OCI-LY1 (cell line): ENCODE measurements around the gene TBCD.

Source experiments
- H2AFZ ChIP-seq: fragments of 200-600 bp; sonication (generic), shearing (Covaris generic); 2 replicates; pipeline ENCODE4 v1.6.0; 2014; ENCODE audit warnings: antibody characterized with exemption, mild to moderate bottlenecking, low read length
- H3F3A ChIP-seq: fragments of 200-600 bp; sonication (generic), shearing (Covaris generic); 2 replicates; pipeline ENCODE4 v1.6.0; 2014; ENCODE audit warnings: mild to moderate bottlenecking, antibody characterized with exemption, low read length, moderate library complexity; ENCODE audit not compliant: insufficient read depth
- H3K27ac ChIP-seq: fragments of 200-600 bp; sonication (generic); 2 replicates; pipeline ENCODE4 v1.5.1; 2014; ENCODE audit warnings: low read length, mixed run types, mild to moderate bottlenecking, low read depth; ENCODE audit not compliant: poor library complexity, severe bottlenecking
- H3K27me3 ChIP-seq: fragments of 200-600 bp; sonication (generic); 2 replicates; pipeline ENCODE4 v1.6.0; 2014; ENCODE audit warnings: antibody characterized with exemption, mild to moderate bottlenecking, low read length, moderate library complexity; ENCODE audit not compliant: insufficient read depth
- H3K36me3 ChIP-seq: fragments of 200-600 bp; sonication (generic); 2 replicates; pipeline ENCODE4 v1.6.1; 2014; ENCODE audit warnings: mild to moderate bottlenecking, antibody characterized with exemption, low read length, moderate library complexity, mixed read lengths; ENCODE audit not compliant: insufficient read depth
- H3K4me1 ChIP-seq: fragments of 200-600 bp; sonication (generic); 2 replicates; pipeline ENCODE4 v1.5.1; 2014; ENCODE audit warnings: mild to moderate bottlenecking, low read length, moderate library complexity; ENCODE audit not compliant: insufficient read depth, severe bottlenecking
- H3K4me2 ChIP-seq: fragments of 200-600 bp; sonication (generic), shearing (Covaris generic); 2 replicates; pipeline ENCODE4 v1.6.1; 2014; ENCODE audit warnings: low read length
- H3K4me3 ChIP-seq: fragments of 200-600 bp; sonication (generic); 2 replicates; pipeline ENCODE4 v1.5.1; 2014; ENCODE audit warnings: low read length, low read depth, mild to moderate bottlenecking, mixed read lengths; ENCODE audit not compliant: poor library complexity, severe bottlenecking
- H3K79me2 ChIP-seq: fragments of 200-600 bp; shearing (Covaris generic); 2 replicates; pipeline ENCODE4 v1.6.1; 2016; ENCODE audit warnings: mixed run types, low read length, mixed read lengths; ENCODE audit not compliant: insufficient read depth
- H3K9ac ChIP-seq: fragments of 200-600 bp; sonication (generic), shearing (Covaris generic); 2 replicates; pipeline ENCODE4 v1.6.1; 2014; ENCODE audit warnings: mild to moderate bottlenecking, low read length, mixed read lengths
- H3K9me2 ChIP-seq: fragments of 200-600 bp; sonication (generic), shearing (Covaris generic); 2 replicates; pipeline ENCODE4 v1.6.1; 2014; ENCODE audit warnings: low read depth, mild to moderate bottlenecking, low read length, mixed read lengths
- H3K9me3 ChIP-seq: fragments of 200-600 bp; shearing (Covaris generic); 2 replicates; pipeline ENCODE4 v1.6.1; 2014; ENCODE audit warnings: low read length, mixed read lengths
- H4K20me1 ChIP-seq: fragments of 200-600 bp; sonication (generic), shearing (Covaris generic); 2 replicates; pipeline ENCODE4 v1.6.0; 2016; ENCODE audit warnings: mild to moderate bottlenecking, low read length; ENCODE audit not compliant: insufficient read depth
- CTCF ChIP-seq: fragments of 200-600 bp; sonication (generic), shearing (Covaris generic); IDR thresholded peaks from 2 replicates; pipeline ENCODE4 v1.5.1; 2017; ENCODE audit warnings: mild to moderate bottlenecking, antibody characterized with exemption, low read length, moderate library complexity, mixed read lengths
- EZH2 ChIP-seq: fragments of 200-600 bp; sonication (generic), shearing (Covaris generic); IDR thresholded peaks from 2 replicates; pipeline ENCODE4 v1.8.0; 2017; ENCODE audit warnings: borderline replicate concordance, mixed run types, mild to moderate bottlenecking, antibody characterized with exemption, low read length, moderate library complexity, mixed read lengths

TBCD gene

GRCh38 chr17:82964851-82965341, 213.0 kb downstream of the TBCD start:
- Histone ChIP-seq H4K20me1 (no peaks in the 10 kb centered on the region), H3K27ac (peak overlapping the region; percentile 93), H2AFZ (no peak overlapping the region), H3K4me1 (peaks cover 62% of the 10 kb centered on the region), H3K79me2 (no peaks in the 10 kb centered on the region), H3K9me2 (no peaks in the 10 kb centered on the region), H3K9me3 (no peaks in the 10 kb centered on the region), H3K9ac (no peak overlapping the region), H3K27me3 (no peaks in the 10 kb centered on the region), H3K36me3 (no peaks in the 10 kb centered on the region), H3K4me3 (no peak overlapping the region), H3K4me2 (no peak overlapping the region), H3F3A (no peaks in the 10 kb centered on the region; the same call in 1 of the 2 replicates)
- no peak for TF ChIP-seq CTCF
- no peak for TF ChIP-seq EZH2

GRCh38 chr17:82965371-82965770, 213.5 kb downstream of the TBCD start:
- Histone ChIP-seq H4K20me1 (no peaks in the 10 kb centered on the region), H3K27ac (peak overlapping the region; percentile 93), H3K36me3 (no peaks in the 10 kb centered on the region), H3F3A (no peaks in the 10 kb centered on the region; the same call in 1 of the 2 replicates), H3K9me2 (no peaks in the 10 kb centered on the region), H3K4me2 (no peak overlapping the region), H3K9me3 (no peaks in the 10 kb centered on the region), H3K79me2 (no peaks in the 10 kb centered on the region), H3K4me3 (no peak overlapping the region), H2AFZ (no peak overlapping the region), H3K9ac (no peak overlapping the region), H3K27me3 (no peaks in the 10 kb centered on the region), H3K4me1 (peaks cover 67% of the 10 kb centered on the region)
- TF ChIP-seq CTCF (no peak), EZH2 (no peak)

DNA sequence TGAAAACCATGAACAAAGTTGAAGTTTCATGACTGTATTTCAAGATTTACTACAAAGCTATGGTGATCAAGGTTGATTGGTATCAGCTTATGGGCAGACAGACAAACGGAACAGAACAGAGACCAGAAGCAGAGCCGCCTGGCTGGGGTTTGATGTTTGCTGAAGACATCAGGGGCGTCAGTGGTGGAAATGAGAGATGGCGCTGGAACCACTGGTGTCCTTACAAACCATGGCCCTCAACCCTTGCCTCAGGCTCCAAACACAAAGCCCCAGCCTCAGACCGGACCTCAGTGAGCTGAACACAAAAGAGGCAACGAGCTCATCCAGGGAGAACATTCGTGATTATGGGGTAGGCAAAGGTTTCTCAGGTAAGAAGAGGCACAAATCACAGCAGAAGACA, 214.6 kb downstream of the TBCD start:
- no peak overlapping the region; the same call in 1 of the 2 replicates for H3K4me2 ChIP-seq
- no peaks in the 10 kb centered on the region for H4K20me1 ChIP-seq
- TF ChIP-seq EZH2 (no peak), CTCF (no peak)
- no peaks in the 10 kb centered on the region; the same call in 1 of the 2 replicates for H3F3A ChIP-seq
- peaks cover 67% of the 10 kb centered on the region for H3K4me1 ChIP-seq
- H3K79me2 ChIP-seq = no peaks in the 10 kb centered on the region
- H3K27me3 ChIP-seq = no peaks in the 10 kb centered on the region
- no peak overlapping the region for H2AFZ ChIP-seq
- no peak overlapping the region for H3K4me3 ChIP-seq
- no peaks in the 10 kb centered on the region for H3K9me3 ChIP-seq
- H3K9me2 ChIP-seq = no peaks in the 10 kb centered on the region
- H3K36me3 ChIP-seq = no peaks in the 10 kb centered on the region
- H3K27ac ChIP-seq = peak overlapping the region; percentile 93
- peak overlapping the region; percentile 5; the same call in 1 of the 2 replicates for H3K9ac ChIP-seq
